HepG2 (cell line): ENCODE data around the gene CDIP1. TPM values are rescaled to one million over a fixed set of nuclear protein-coding genes. Genes with fewer than 3 reads are reported as not detected.

Experiments used
- KAT2B ChIP-seq: fragments of 150-350 bp; IDR thresholded peaks from 2 replicates; pipeline ENCODE4 v1.6.1; 2014; ENCODE audit warnings: low read depth, low read length, borderline replicate concordance
- MATR3 ChIP-seq: sonication (generic); formaldehyde crosslinking; IDR thresholded peaks from 2 replicates; pipeline ENCODE4 v1.4.0; 2020; ENCODE audit warnings: missing genetic modification reagents
- MIXL1 ChIP-seq: IDR thresholded peaks from 2 replicates; pipeline ENCODE4 v1.6.1; 2016
- NCOA2 ChIP-seq: sonication (generic); formaldehyde crosslinking; IDR thresholded peaks from 2 replicates; pipeline ENCODE4 v1.8.0; 2022; ENCODE audit warnings: inconsistent platforms
- SMARCE1 ChIP-seq: fragments of 450-650 bp; IDR thresholded peaks from 2 replicates; pipeline ENCODE4 v1.6.1; 2017; ENCODE audit warnings: borderline replicate concordance
- SRSF9 ChIP-seq: fragments of 200-400 bp; formaldehyde crosslinking; IDR thresholded peaks from 2 replicates; pipeline ENCODE4 v1.6.1; 2018; ENCODE audit warnings: borderline replicate concordance, mild to moderate bottlenecking, low read depth, low read length; ENCODE audit not compliant: insufficient read depth, poor library complexity, severe bottlenecking
- ZNF225 ChIP-seq: sonication (generic); formaldehyde crosslinking; IDR thresholded peaks from 2 replicates; pipeline ENCODE4 v1.4.0; 2020; ENCODE audit warnings: mild to moderate bottlenecking, missing genetic modification reagents
- ZNF317 ChIP-seq: sonication (generic); formaldehyde crosslinking; IDR thresholded peaks from 2 replicates; pipeline ENCODE4 v1.5.0; 2020; ENCODE audit warnings: mild to moderate bottlenecking, missing genetic modification reagents
- ZNF547 ChIP-seq: sonication (generic); formaldehyde crosslinking; IDR thresholded peaks from 2 replicates; pipeline ENCODE4 v1.5.1; 2020; ENCODE audit warnings: mild to moderate bottlenecking, missing genetic modification reagents
- ZNF776 ChIP-seq: sonication (generic); formaldehyde crosslinking; IDR thresholded peaks from 2 replicates; pipeline ENCODE4 v1.4.0; 2020; ENCODE audit warnings: mild to moderate bottlenecking, missing genetic modification reagents
- polyA plus RNA-seq, 8 experiments: library from polyadenylated mRNA; depleted of rRNA in 3 of 8; stranded (reverse) in 7 of 8; unstranded in 1 of 8; fragments of >200 nt; fragmentation: Illumina TruSeq in 4 of 8; extraction: Trizol in 4 of 8; gene quantifications; 2 replicates each; pipeline versions ENCODE4 v1.2.1 to v1.2.3, GENCODE V29; 2011 to 2016; ENCODE audit warnings: low read depth in 4 of 8, missing spikeins in 1 of 8, mixed read lengths in 1 of 8; ENCODE audit not compliant: insufficient read depth in 1 of 8
- total RNA-seq, 5 experiments: library from RNA; depleted of rRNA; stranded (reverse); fragments of >200 nt; fragmentation: Illumina TruSeq; extraction: Trizol; gene quantifications; 2 replicates each; pipeline ENCODE4 v1.2.3, GENCODE V29; 2016; ENCODE audit warnings: low read depth in 1 of 5
- TF ChIP-seq, protein P1 (sequence below): conservative IDR thresholded peaks from 2 replicates; pipeline ENCODE4 v1.6.1; 2018; ENCODE audit warnings: missing genetic modification reagents
- TF ChIP-seq, protein P2 (sequence below): sonication (generic); formaldehyde crosslinking; IDR thresholded peaks from 2 replicates; pipeline ENCODE4 v1.5.1; 2020; ENCODE audit warnings: missing genetic modification reagents, mild to moderate bottlenecking, borderline replicate concordance
- TF ChIP-seq, protein P3 (sequence below): sonication (generic); formaldehyde crosslinking; conservative IDR thresholded peaks from 2 replicates; pipeline ENCODE4 v1.8.0; 2022; ENCODE audit warnings: missing genetic modification reagents
- TF ChIP-seq, protein P4 (sequence below): sonication (generic); formaldehyde crosslinking; IDR thresholded peaks from 2 replicates; pipeline ENCODE4 v1.5.1; 2020; ENCODE audit warnings: mild to moderate bottlenecking, missing genetic modification reagents
- TF ChIP-seq, protein P5 (sequence below): IDR thresholded peaks from 2 replicates; pipeline ENCODE4 v1.6.1; 2016
- TF ChIP-seq, protein P6 (sequence below): sonication (generic); formaldehyde crosslinking; IDR thresholded peaks from 2 replicates; pipeline ENCODE4 v1.5.0; 2020; ENCODE audit warnings: mild to moderate bottlenecking, missing genetic modification reagents
- TF ChIP-seq, protein P7 (sequence below): sonication (generic); formaldehyde crosslinking; conservative IDR thresholded peaks from 2 replicates; pipeline ENCODE4 v1.4.0; 2020; ENCODE audit warnings: missing genetic modification reagents

CDIP1 gene
- total and polyA plus RNA-seq, 2 of the 13 experiments (the other 11 are each of a cell fraction or from before 2014, with no cell fraction given) = 31.2 to 56.7 TPM

DNA sequence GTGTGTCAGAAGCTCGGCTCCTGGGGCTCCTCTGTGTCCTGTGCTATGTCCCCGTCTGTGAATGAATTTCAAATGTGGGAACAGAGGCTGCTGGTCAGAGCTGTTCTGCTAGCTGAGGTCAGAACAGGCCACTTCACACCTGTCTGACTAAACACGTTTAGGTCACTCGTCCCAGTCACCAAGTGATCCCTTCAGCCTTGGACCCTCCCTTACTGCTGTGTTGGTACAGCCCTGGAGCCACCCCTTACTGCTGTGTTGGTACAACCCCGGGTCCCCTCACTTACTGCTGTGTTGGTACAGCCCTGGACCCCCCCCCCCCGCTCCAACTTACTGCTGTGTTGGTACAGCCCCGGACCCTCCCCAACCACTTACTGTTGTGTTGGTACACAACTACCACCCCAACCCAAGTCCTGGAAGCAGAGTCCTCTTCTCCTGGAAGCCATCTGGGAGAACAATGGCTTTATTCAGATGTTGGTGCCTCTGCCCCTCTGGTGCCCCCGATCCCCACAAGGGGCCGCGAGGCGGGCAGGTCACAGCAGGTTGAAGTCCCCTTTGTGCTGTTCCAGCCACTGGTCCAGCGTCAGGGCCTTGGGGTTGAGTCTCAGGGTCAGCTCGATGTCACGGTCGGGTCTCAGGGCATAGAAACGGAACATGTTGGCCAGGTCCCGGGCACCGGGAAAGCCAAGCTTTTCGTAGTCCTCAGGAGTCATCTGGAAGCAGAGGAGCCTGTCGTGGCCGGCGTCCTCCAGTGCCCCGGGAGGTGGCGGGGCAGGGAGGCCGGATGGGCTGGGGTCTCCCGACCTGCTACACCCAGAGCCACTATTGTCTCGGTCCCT is 77.1 kb downstream of the CDIP1 start (continued):
- TF ChIP-seq, protein P1, sequence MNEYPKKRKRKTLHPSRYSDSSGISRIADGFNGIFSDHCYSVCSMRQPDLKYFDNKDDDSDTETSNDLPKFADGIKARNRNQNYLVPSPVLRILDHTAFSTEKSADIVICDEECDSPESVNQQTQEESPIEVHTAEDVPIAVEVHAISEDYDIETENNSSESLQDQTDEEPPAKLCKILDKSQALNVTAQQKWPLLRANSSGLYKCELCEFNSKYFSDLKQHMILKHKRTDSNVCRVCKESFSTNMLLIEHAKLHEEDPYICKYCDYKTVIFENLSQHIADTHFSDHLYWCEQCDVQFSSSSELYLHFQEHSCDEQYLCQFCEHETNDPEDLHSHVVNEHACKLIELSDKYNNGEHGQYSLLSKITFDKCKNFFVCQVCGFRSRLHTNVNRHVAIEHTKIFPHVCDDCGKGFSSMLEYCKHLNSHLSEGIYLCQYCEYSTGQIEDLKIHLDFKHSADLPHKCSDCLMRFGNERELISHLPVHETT (CRISPR knock-in tag) = no peak
- TF ChIP-seq, protein P2, sequence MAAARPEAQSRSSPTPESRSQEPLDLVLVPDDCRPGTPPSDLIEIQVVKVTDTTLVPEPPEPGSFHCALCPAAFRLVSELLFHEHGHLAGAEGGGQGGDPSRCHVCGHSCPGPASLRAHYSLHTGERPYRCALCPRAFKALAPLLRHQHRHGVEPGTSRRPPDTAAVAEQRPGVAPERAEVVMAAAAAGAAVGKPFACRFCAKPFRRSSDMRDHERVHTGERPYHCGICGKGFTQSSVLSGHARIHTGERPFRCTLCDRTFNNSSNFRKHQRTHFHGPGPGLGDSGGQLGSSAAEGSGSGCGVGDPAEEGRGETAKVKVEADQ (CRISPR knock-in tag) = no peak
- TF ChIP-seq ZNF776 (CRISPR knock-in tag) (no peak), SMARCE1 (no peak), NCOA2 (CRISPR knock-in tag) (peak; percentile 83), ZNF547 (CRISPR knock-in tag) (peak; percentile 76; the same call in 1 of the 2 replicates), ZNF317 (CRISPR knock-in tag) (peak; percentile 75), ZNF225 (CRISPR knock-in tag) (no peak), MATR3 (CRISPR knock-in tag) (no peak), SRSF9 (no peak), MIXL1 (CRISPR knock-in tag) (no peak), KAT2B (no peak)
- TF ChIP-seq, protein P3, sequence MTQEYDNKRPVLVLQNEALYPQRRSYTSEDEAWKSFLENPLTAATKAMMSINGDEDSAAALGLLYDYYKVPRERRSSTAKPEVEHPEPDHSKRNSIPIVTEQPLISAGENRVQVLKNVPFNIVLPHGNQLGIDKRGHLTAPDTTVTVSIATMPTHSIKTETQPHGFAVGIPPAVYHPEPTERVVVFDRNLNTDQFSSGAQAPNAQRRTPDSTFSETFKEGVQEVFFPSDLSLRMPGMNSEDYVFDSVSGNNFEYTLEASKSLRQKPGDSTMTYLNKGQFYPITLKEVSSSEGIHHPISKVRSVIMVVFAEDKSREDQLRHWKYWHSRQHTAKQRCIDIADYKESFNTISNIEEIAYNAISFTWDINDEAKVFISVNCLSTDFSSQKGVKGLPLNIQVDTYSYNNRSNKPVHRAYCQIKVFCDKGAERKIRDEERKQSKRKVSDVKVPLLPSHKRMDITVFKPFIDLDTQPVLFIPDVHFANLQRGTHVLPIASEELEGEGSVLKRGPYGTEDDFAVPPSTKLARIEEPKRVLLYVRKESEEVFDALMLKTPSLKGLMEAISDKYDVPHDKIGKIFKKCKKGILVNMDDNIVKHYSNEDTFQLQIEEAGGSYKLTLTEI (CRISPR knock-in tag) = no peak
- TF ChIP-seq, protein P4, sequence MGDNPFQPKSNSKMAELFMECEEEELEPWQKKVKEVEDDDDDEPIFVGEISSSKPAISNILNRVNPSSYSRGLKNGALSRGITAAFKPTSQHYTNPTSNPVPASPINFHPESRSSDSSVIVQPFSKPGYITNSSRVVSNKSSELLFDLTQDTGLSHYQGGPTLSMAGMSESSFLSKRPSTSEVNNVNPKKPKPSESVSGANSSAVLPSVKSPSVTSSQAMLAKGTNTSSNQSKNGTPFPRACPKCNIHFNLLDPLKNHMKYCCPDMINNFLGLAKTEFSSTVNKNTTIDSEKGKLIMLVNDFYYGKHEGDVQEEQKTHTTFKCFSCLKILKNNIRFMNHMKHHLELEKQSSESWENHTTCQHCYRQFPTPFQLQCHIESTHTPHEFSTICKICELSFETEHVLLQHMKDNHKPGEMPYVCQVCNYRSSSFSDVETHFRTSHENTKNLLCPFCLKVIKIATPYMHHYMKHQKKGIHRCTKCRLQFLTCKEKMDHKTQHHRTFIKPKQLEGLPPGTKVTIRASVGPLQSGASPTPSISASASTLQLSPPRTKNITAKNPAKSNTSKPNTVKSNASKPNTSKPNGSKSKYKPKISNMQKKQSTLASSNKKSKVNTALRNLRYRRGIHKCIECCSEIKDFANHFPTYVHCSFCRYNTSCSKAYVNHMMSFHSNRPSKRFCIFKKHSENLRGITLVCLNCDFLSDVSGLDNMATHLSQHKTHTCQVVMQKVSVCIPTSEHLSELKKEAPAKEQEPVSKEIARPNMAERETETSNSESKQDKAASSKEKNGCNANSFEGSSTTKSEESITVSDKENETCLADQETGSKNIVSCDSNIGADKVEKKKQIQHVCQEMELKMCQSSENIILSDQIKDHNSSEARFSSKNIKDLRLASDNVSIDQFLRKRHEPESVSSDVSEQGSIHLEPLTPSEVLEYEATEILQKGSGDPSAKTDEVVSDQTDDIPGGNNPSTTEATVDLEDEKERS (CRISPR knock-in tag) = 0 out of 2 replicates have a peak, but pooled peaks have one; percentile 26
- TF ChIP-seq, protein P5, sequence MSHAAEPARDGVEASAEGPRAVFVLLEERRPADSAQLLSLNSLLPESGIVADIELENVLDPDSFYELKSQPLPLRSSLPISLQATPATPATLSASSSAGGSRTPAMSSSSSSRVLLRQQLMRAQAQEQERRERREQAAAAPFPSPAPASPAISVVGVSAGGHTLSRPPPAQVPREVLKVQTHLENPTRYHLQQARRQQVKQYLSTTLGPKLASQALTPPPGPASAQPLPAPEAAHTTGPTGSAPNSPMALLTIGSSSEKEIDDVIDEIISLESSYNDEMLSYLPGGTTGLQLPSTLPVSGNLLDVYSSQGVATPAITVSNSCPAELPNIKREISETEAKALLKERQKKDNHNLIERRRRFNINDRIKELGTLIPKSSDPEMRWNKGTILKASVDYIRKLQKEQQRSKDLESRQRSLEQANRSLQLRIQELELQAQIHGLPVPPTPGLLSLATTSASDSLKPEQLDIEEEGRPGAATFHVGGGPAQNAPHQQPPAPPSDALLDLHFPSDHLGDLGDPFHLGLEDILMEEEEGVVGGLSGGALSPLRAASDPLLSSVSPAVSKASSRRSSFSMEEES (CRISPR knock-in tag) = peak; percentile 16
- TF ChIP-seq, protein P6, sequence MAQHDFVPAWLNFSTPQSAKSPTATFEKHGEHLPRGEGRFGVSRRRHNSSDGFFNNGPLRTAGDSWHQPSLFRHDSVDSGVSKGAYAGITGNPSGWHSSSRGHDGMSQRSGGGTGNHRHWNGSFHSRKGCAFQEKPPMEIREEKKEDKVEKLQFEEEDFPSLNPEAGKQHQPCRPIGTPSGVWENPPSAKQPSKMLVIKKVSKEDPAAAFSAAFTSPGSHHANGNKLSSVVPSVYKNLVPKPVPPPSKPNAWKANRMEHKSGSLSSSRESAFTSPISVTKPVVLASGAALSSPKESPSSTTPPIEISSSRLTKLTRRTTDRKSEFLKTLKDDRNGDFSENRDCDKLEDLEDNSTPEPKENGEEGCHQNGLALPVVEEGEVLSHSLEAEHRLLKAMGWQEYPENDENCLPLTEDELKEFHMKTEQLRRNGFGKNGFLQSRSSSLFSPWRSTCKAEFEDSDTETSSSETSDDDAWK (CRISPR knock-in tag) = no peak
- TF ChIP-seq, protein P7, sequence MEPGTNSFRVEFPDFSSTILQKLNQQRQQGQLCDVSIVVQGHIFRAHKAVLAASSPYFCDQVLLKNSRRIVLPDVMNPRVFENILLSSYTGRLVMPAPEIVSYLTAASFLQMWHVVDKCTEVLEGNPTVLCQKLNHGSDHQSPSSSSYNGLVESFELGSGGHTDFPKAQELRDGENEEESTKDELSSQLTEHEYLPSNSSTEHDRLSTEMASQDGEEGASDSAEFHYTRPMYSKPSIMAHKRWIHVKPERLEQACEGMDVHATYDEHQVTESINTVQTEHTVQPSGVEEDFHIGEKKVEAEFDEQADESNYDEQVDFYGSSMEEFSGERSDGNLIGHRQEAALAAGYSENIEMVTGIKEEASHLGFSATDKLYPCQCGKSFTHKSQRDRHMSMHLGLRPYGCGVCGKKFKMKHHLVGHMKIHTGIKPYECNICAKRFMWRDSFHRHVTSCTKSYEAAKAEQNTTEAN (CRISPR knock-in tag) = no peak
